Nasal cavity respiratory epithelium epithelial cell of viscerocranial mucosa (primary cell): ENCODE data around the gene OGFOD2. TPM values are rescaled to one million over a fixed set of nuclear protein-coding genes. Genes with fewer than 3 reads are reported as not detected.

Experiments
- total RNA-seq: library from RNA; depleted of rRNA; stranded (reverse); fragments of >200 nt; gene quantifications from 2 replicates; pipeline ENCODE4 v1.2.3, GENCODE V29; 2014

Gene OGFOD2
- total RNA-seq = 10.6 TPM in 2 replicates

GRCh38 chr12:122974892-122975789 is at the start of gene OGFOD2:
Gene OGFOD2, plus strand, starts transcription at chr12:122975244. Its CDS starts 8 bp downstream, at chr12:122975252.

GRCh38 chr12:122965851-122966742 is 8.9 kb upstream of the OGFOD2 start, which contains the start of gene ABCB9:
Gene ABCB9, minus strand, starts transcription at chr12:122966463. Its CDS starts 6,228 bp downstream, at chr12:122960235.

GRCh38 chr12:122980183-122981035 is 5.4 kb downstream of the OGFOD2 start, which contains the start of gene ARL6IP4:
Gene ARL6IP4, plus strand, starts transcription at chr12:122980681. Its CDS starts 459 bp downstream, at chr12:122981140.

Other genes starting within 250 kb of the OGFOD2 start
- gene HCAR1, start 244.4 kb upstream of the OGFOD2 start, total RNA-seq = not detected in 2 replicates
- gene DENR, start 222.4 kb upstream of the OGFOD2 start, total RNA-seq = 42.6 and 46.1 TPM in 2 replicates
- gene CCDC62, start 200.7 kb upstream of the OGFOD2 start, total RNA-seq = 0.78 and 1.0 TPM in 2 replicates
- gene HIP1R, start 139.8 kb upstream of the OGFOD2 start, total RNA-seq = 33.8 and 50.9 TPM in 2 replicates
- 23.2 and 36.5 TPM in 2 replicates for gene VPS37B, start 79.1 kb upstream of the OGFOD2 start, total RNA-seq
- 3.4 and 5.0 TPM in 2 replicates for gene ABCB9, start 8.8 kb upstream of the OGFOD2 start, total RNA-seq
- gene ARL6IP4, start 5.4 kb downstream of the OGFOD2 start, total RNA-seq = 111 and 160 TPM in 2 replicates
- gene PITPNM2, start 175.8 kb downstream of the OGFOD2 start, total RNA-seq = 1.4 and 6.5 TPM in 2 replicates